DOHH2 (cell line): ENCODE data around the gene ADGRB3.

ENCODE experiments used
- EZH2phosphoT487 ChIP-seq: fragments of 200-600 bp; sonication (generic); IDR thresholded peaks from 2 replicates; pipeline ENCODE4 v1.6.1; 2017; ENCODE audit warnings: borderline replicate concordance, mild to moderate bottlenecking, antibody characterized with exemption, low read length, moderate library complexity, mixed read lengths
- TF ChIP-seq, protein P1 (sequence below): fragments of 200-600 bp; sonication (generic); IDR thresholded peaks from one replicate; pipeline ENCODE4 v1.5.1; 2014; ENCODE audit warnings: antibody characterized with exemption, mild to moderate bottlenecking, low read depth, low read length; ENCODE audit not compliant: poor library complexity, severe bottlenecking

DNA sequence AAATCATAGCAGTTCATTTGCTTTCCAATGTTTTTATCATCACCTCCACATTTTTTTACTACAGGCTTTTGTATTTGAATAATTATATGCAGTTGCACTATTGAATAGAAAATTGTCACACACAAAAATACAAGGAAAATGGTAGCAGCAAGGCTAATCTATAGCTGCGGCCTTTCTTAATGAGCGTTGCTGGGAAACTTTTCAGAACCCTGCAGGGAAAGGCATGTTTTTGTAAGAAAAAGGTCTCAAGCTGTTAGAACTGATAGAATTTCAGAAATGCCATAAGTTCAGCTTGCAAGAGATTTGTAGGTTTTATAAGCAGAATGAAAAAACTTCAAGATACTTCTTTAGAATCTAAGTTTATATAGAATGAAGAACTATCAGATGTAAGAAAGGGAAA is 625.9 kb downstream of the ADGRB3 start:
- TF ChIP-seq, protein P1, sequence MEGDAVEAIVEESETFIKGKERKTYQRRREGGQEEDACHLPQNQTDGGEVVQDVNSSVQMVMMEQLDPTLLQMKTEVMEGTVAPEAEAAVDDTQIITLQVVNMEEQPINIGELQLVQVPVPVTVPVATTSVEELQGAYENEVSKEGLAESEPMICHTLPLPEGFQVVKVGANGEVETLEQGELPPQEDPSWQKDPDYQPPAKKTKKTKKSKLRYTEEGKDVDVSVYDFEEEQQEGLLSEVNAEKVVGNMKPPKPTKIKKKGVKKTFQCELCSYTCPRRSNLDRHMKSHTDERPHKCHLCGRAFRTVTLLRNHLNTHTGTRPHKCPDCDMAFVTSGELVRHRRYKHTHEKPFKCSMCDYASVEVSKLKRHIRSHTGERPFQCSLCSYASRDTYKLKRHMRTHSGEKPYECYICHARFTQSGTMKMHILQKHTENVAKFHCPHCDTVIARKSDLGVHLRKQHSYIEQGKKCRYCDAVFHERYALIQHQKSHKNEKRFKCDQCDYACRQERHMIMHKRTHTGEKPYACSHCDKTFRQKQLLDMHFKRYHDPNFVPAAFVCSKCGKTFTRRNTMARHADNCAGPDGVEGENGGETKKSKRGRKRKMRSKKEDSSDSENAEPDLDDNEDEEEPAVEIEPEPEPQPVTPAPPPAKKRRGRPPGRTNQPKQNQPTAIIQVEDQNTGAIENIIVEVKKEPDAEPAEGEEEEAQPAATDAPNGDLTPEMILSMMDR: no peak
- no peak for TF ChIP-seq EZH2phosphoT487
